OCI-LY1 (cell line): ENCODE data around the gene ELFN1.

Experiments
- H2AFZ ChIP-seq: fragments of 200-600 bp; sonication (generic), shearing (Covaris generic); 2 replicates; pipeline ENCODE4 v1.6.0; 2014; ENCODE audit warnings: antibody characterized with exemption, mild to moderate bottlenecking, low read length
- H3F3A ChIP-seq: fragments of 200-600 bp; sonication (generic), shearing (Covaris generic); 2 replicates; pipeline ENCODE4 v1.6.0; 2014; ENCODE audit warnings: mild to moderate bottlenecking, antibody characterized with exemption, low read length, moderate library complexity; ENCODE audit not compliant: insufficient read depth
- H3K27ac ChIP-seq: fragments of 200-600 bp; sonication (generic); 2 replicates; pipeline ENCODE4 v1.5.1; 2014; ENCODE audit warnings: low read length, mixed run types, mild to moderate bottlenecking, low read depth; ENCODE audit not compliant: poor library complexity, severe bottlenecking
- H3K27me3 ChIP-seq: fragments of 200-600 bp; sonication (generic); 2 replicates; pipeline ENCODE4 v1.6.0; 2014; ENCODE audit warnings: antibody characterized with exemption, mild to moderate bottlenecking, low read length, moderate library complexity; ENCODE audit not compliant: insufficient read depth
- H3K36me3 ChIP-seq: fragments of 200-600 bp; sonication (generic); 2 replicates; pipeline ENCODE4 v1.6.1; 2014; ENCODE audit warnings: mild to moderate bottlenecking, antibody characterized with exemption, low read length, moderate library complexity, mixed read lengths; ENCODE audit not compliant: insufficient read depth
- H3K4me1 ChIP-seq: fragments of 200-600 bp; sonication (generic); 2 replicates; pipeline ENCODE4 v1.5.1; 2014; ENCODE audit warnings: mild to moderate bottlenecking, low read length, moderate library complexity; ENCODE audit not compliant: insufficient read depth, severe bottlenecking
- H3K4me2 ChIP-seq: fragments of 200-600 bp; sonication (generic), shearing (Covaris generic); 2 replicates; pipeline ENCODE4 v1.6.1; 2014; ENCODE audit warnings: low read length
- H3K4me3 ChIP-seq: fragments of 200-600 bp; sonication (generic); 2 replicates; pipeline ENCODE4 v1.5.1; 2014; ENCODE audit warnings: low read length, low read depth, mild to moderate bottlenecking, mixed read lengths; ENCODE audit not compliant: poor library complexity, severe bottlenecking
- H3K79me2 ChIP-seq: fragments of 200-600 bp; shearing (Covaris generic); 2 replicates; pipeline ENCODE4 v1.6.1; 2016; ENCODE audit warnings: mixed run types, low read length, mixed read lengths; ENCODE audit not compliant: insufficient read depth
- H3K9ac ChIP-seq: fragments of 200-600 bp; sonication (generic), shearing (Covaris generic); 2 replicates; pipeline ENCODE4 v1.6.1; 2014; ENCODE audit warnings: mild to moderate bottlenecking, low read length, mixed read lengths
- H3K9me2 ChIP-seq: fragments of 200-600 bp; sonication (generic), shearing (Covaris generic); 2 replicates; pipeline ENCODE4 v1.6.1; 2014; ENCODE audit warnings: low read depth, mild to moderate bottlenecking, low read length, mixed read lengths
- H3K9me3 ChIP-seq: fragments of 200-600 bp; shearing (Covaris generic); 2 replicates; pipeline ENCODE4 v1.6.1; 2014; ENCODE audit warnings: low read length, mixed read lengths
- H4K20me1 ChIP-seq: fragments of 200-600 bp; sonication (generic), shearing (Covaris generic); 2 replicates; pipeline ENCODE4 v1.6.0; 2016; ENCODE audit warnings: mild to moderate bottlenecking, low read length; ENCODE audit not compliant: insufficient read depth
- CTCF ChIP-seq: fragments of 200-600 bp; sonication (generic), shearing (Covaris generic); IDR thresholded peaks from 2 replicates; pipeline ENCODE4 v1.5.1; 2017; ENCODE audit warnings: mild to moderate bottlenecking, antibody characterized with exemption, low read length, moderate library complexity, mixed read lengths
- EZH2 ChIP-seq: fragments of 200-600 bp; sonication (generic), shearing (Covaris generic); IDR thresholded peaks from 2 replicates; pipeline ENCODE4 v1.8.0; 2017; ENCODE audit warnings: borderline replicate concordance, mixed run types, mild to moderate bottlenecking, antibody characterized with exemption, low read length, moderate library complexity, mixed read lengths

ELFN1 gene

GRCh38 chr7:1670894-1671593, 967 bp downstream of the ELFN1 start:
- H3K4me3 ChIP-seq: no peak overlapping the region

GRCh38 chr7:1671594-1672451, 1.7 kb downstream of the ELFN1 start:
- Histone ChIP-seq H3K9me2 (no peaks in the 10 kb centered on the region), H3K9me3 (no peaks in the 10 kb centered on the region), H3K4me2 (no peak overlapping the region), H2AFZ (no peak overlapping the region), H3K27me3 (peaks cover 4% of the 10 kb centered on the region; the same call in 1 of the 2 replicates), H3K4me1 (no peaks in the 10 kb centered on the region), H3K4me3 (no peak overlapping the region), H3K36me3 (no peaks in the 10 kb centered on the region), H4K20me1 (no peaks in the 10 kb centered on the region), H3K9ac (no peak overlapping the region), H3K27ac (no peak overlapping the region), H3F3A (no peaks in the 10 kb centered on the region), H3K79me2 (no peaks in the 10 kb centered on the region)
- no peak for TF ChIP-seq CTCF
- no peak for TF ChIP-seq EZH2

More at GRCh38 chr7:1670894-1671593, 967 bp downstream of the ELFN1 start:
- Histone ChIP-seq H3K27ac (no peak overlapping the region), H3K9me2 (no peaks in the 10 kb centered on the region), H3F3A (no peaks in the 10 kb centered on the region), H3K27me3 (peaks cover 3% of the 10 kb centered on the region; the same call in 1 of the 2 replicates), H3K9me3 (no peaks in the 10 kb centered on the region), H3K36me3 (no peaks in the 10 kb centered on the region), H3K9ac (no peak overlapping the region), H2AFZ (no peak overlapping the region), H3K79me2 (no peaks in the 10 kb centered on the region), H3K4me1 (no peaks in the 10 kb centered on the region), H4K20me1 (no peaks in the 10 kb centered on the region), H3K4me2 (no peak overlapping the region)
- no peak for TF ChIP-seq CTCF
- TF ChIP-seq EZH2: no peak

GRCh38 chr7:1672851-1673486, 2.9 kb downstream of the ELFN1 start:
- H4K20me1 ChIP-seq: no peaks in the 10 kb centered on the region
- no peaks in the 10 kb centered on the region for H3K4me1 ChIP-seq
- no peaks in the 10 kb centered on the region for H3F3A ChIP-seq
- H3K4me3 ChIP-seq: no peak overlapping the region
- no peak overlapping the region for H2AFZ ChIP-seq
- H3K4me2 ChIP-seq: no peak overlapping the region
- H3K9me2 ChIP-seq: no peaks in the 10 kb centered on the region
- H3K27me3 ChIP-seq: peaks cover 10% of the 10 kb centered on the region; the same call in 1 of the 2 replicates
- H3K9me3 ChIP-seq: no peaks in the 10 kb centered on the region
- no peak overlapping the region for H3K9ac ChIP-seq
- no peaks in the 10 kb centered on the region for H3K79me2 ChIP-seq
- no peaks in the 10 kb centered on the region for H3K36me3 ChIP-seq
- H3K27ac ChIP-seq: no peak overlapping the region
- no peak for TF ChIP-seq CTCF
- TF ChIP-seq EZH2: no peak
